HL-60/S4 (cell line): Measurements from ENCODE around the gene TECPR2.

Experiments
- in situ Hi-C: fragments of 300-500 bp; cut with MboI; formaldehyde crosslinking; loops from 2 replicates; pipeline ENCODE4 v1.14.3; 2022; ENCODE audit warnings: low sequenced_read_pairs

TECPR2 gene

GRCh38 chr14:102507081-102507856 is 144.5 kb downstream of the TECPR2 start:
- in situ Hi-C loops: no loop called here

DNA sequence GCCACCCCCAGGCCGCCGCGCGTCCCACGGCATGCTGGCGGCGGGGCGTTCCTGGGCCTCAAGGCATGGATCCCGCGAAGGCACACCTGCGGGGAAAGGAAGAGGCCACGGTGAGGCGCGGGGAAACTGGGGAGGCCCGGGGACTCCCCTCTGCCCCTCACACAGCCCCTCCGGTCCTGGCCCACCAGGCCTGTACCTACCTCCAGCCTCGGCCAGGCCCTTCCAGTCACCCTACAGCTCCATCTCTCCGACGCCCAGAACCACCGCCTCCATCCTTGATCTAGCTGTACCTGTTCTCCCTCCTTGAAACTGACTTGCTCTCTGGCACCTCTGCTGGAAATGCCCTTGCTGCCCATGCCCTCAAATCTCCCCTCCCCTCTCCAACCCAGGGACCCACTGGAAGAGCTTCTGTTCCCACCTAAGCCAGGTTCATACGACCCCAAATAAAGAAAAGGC is 145.1 kb downstream of the TECPR2 start:
- in situ Hi-C loops: no loop called here

DNA sequence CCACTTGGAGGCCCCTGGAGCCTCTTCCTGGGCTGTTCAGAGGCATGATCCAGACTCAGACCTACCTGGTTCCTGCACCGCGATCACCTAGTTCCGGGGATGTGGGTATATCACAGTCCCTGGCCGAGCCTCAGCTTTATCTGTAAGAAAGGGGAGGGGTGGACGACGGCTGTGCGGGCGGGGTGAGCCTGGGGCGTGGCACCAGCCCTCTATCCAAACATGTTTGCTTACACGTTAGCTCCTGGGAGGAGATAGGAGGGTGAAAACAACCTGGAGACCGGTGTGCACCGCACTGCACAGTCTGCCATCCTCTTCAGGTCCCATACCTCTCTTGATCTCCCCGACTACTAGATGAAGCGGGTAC is 145.7 kb downstream of the TECPR2 start:
- in situ Hi-C loops: no loop called here

DNA sequence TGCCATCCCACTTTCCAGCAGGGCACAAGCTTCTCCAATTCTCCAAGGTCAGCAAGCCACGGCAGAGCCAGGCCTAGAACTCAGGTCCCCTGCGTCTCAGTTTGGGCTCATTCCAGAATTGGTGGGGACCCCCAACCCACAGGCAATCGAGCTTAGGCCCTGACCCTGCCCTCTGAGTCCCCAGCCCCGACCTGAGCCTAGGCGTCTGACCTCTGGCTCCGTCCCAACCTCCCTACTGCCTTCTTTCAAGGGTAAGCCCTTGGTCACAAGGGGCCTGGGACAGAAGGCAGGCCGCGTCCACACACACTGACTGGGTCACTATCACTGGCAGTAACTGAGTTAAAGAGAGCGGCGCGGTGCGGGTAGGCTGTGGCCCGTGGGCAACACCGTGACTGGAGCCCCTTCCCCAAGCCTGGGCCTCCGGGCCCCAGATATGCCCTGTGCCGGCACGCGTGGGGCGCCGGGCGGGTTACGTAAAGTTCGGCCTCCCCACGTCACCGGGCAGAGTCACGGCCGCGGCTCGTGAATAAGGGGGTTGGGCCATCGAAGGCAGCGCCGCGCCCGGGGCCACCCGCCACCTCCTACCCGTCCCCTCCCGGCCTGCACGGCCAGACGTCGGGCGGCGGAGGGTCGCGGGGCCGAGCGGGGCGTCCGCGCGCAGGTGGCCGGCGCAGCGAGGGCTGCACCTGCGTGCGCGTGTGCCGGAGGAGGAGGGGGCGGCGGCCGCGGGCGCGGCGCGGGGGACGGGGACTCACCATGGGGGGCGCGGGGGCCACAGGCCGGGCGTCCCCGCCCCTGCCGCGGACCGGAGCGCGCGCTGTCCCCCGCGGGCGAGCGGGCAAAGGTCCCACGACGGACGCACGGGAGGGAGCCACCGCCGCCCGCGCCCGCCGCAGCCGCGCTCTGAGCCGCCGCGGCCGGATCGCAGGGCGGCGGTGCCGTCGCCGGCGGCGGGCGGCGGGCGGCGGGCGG is 146.3 kb downstream of the TECPR2 start:
- in situ Hi-C loops: no loop called here

DNA sequence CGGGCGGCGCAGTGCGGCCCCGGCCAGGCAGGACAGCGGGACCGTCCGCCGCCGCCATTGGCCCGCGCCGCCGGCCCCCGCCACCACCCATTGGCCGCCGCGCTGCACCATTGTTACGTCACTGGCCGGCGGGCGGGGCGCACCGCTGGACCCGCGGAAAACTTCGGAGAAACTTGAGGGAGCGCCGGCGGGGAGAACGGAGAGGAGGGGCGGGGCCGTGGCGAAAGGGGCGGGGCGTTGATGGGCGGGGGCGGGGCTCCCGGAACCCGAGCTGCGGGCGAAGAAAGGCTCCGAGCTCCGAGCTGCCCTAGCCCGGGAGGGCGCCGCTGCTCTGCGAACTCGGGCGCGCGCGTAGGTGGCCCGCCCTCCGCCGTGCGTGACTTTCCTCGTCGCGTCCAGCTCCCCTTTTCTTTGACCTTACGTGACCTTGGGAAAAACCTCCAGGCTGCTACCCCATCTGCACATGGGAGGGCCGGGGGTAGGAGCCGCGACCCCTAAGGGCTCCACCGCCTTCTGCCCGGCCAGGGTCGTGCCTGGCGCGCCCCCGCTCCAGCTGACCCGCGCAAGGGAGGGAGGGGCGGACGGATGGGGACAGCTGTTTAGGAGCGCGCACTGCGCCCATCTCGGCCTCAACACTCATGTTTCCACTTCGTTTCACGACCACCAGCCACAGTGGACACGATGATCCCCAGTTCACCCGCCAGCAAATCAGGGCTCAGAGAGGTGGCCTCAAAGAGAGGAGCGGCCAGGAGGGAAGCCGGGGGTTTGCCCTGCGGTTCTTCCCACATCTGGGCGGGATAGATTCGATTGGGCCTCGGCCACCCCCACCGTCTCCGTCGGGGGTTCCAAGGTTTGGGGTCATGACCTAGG is 147.2 kb downstream of the TECPR2 start, which contains the start of gene ANKRD9:
ANKRD9 (minus strand) TSS at position 31 of the 870 bp plus-strand sequence. CDS start 1,887 bp downstream, outside the sequence.
- in situ Hi-C loops: loop anchor here (10.0 kb wide), 2 partner anchors 65 to 195 kb away; partner anchors contain the start of gene ZNF839

DNA sequence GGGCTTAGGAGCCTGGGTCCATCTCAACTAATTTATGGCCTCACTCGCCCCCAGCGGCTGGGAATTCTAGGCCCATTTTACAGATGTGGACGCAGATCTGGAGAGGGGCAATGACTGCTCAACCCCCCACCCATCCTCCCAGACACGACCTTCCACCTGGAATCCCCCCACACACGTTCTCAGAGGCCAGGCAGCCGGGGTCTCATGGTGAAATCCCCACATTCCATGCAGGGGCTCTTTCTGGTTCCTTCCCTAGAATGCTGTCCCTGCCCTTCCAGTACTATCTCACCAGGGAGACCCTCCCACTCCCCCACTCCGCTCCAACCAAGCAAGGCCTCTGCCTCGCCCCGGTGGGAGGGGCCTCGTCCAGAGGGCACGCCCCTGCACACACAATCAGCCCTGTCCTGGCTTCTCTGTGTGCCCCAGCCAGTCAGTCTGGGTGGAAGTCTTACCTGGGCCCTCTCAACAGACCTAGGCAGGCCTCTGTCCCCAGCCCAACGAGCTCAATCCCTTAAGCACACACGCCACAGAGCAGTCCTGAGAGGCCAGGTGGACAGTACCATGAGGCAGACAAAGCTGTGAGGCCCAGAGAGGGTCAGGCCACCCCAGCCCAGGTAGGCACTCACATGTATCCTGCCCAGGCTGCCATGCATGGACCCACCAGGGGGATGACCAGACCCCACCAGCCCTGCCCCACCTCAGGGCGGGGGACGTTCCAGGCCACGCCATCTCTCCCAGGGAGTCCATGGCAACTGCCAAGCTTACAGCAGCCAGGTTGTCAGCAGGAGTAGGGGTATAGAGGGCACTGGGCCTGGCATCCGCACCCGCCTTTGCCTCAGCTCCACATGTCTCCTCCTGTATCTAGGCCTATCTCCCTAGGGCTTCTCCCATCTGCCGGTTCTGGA is 148.1 kb downstream of the TECPR2 start:
- in situ Hi-C loops: loop anchor here (10.0 kb wide), 2 partner anchors 66 to 196 kb away; partner anchors contain the start of gene ZNF839

GRCh38 chr14:102511538-102511937 is 148.8 kb downstream of the TECPR2 start:
- in situ Hi-C loops: loop anchor here (10.0 kb wide), 2 partner anchors 67 to 197 kb away; partner anchors contain the start of gene ZNF839

DNA sequence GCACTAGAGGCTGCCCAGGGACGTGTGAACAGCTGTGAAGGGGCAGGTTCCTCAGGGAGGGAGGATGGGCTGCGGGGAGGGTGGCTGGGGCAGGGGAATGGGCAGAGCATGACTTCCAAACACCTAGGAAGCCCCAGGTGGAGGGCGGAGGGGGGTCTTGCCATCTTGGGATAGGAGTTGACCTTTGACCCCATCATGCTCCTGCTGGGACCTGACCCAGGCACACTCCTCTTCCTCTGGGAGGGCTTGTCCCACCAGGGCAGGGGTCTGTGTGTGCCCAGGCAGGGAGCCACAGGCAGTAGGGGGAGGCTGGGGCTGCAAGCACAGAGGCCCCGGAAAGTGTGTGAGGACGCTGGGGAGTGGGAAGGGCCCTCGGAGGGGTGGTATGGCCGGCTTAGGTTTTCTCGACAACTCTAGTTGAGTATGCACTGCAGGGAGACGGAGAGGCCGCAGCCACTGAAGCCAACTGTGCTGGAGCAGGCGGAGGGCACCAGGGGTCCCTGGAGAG is 150.1 kb downstream of the TECPR2 start:
- in situ Hi-C loops: loop anchor here (10.0 kb wide), 2 partner anchors 68 to 198 kb away; partner anchors contain the start of gene ZNF839

- in situ Hi-C loops: loop anchor here (10.0 kb wide), 2 partner anchors 69 to 199 kb away; partner anchors contain the start of gene ZNF839
Observed at GRCh38 chr14:102513899-102514772, 151.4 kb downstream of the TECPR2 start.

- in situ Hi-C loops: loop anchor here (10.0 kb wide), 2 partner anchors 70 to 200 kb away; partner anchors contain the start of gene ZNF839
Observed at GRCh38 chr14:102514987-102515733, 152.4 kb downstream of the TECPR2 start.

DNA sequence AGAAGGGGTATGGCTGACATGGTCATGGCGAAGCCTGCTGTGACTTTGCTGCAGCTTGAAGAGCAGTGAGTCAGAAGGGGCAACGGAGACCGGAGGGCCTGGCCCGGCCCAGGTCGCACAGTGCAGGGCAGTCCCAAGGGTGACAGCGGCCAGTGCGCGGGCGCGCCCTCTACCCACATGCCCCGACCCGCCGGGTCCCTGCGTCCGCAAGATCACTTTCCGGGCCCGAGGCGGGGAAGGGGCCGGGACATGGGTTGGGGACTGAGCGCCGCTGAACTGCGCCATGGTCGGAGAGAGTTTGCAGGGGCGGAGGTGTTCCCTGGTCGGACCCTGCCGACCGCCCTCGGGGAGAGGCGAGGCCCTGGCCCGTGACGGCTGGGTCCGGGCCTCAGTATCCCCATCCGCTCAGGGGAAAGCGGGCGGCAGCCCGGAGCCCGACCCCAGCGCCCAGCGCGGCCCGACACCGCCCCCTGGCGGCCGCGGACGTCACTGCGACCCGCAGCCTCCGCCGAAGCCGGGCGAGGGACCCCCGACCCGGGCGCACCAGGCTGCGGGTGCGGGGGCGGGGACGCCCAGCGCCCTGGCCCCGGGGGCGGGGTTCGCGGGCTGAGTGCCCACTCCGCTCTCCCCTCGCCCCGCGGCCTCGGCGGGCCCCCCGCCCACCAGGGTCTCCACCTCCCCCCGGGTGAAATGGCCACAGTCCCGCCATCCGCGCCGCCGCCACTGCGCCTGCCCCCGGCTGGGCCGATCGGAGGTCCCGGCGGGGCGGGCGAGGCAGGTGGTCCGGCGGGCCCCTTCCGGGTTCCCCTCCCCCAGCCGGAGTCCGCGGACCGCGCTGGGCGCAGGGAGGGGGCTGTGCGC is 154.0 kb downstream of the TECPR2 start:
- in situ Hi-C loops: loop anchor here (10.0 kb wide), 2 partner anchors 72 to 202 kb away; partner anchors contain the start of gene ZNF839

- in situ Hi-C loops: loop anchor here (10.0 kb wide), 2 partner anchors 73 to 203 kb away; partner anchors contain the start of gene ZNF839
Observed at GRCh38 chr14:102517392-102518062, 154.8 kb downstream of the TECPR2 start.

DNA sequence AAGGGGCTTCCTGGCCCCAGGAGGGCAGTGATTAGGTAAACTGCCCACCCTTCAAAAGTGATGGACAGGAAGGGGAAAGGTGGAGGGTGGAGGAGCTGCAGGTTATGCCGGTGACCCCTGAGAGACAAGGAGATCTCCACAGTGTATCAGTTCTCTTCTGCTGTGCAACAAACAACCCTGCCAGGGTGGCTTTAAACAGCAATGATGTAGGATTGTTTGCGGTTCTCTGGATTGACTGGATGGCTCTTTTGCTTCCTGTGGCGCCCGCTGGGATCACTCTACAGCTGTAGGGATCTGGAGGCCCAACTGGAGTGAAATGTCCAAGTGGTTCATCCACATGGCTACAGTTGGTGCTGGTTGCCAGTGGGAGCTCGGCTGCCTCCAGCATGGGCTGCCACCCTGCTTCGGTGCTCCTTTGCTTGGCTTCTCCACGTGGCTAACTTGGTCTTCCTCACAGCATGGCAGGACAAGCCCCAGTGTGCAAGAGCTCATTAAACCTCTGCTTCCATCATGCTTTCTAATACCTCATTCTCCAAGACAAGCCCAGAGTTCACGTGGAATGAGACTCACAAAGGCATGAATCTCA is 155.4 kb downstream of the TECPR2 start:
- in situ Hi-C loops: loop anchor here (10.0 kb wide), 2 partner anchors 73 to 203 kb away; partner anchors contain the start of gene ZNF839

DNA sequence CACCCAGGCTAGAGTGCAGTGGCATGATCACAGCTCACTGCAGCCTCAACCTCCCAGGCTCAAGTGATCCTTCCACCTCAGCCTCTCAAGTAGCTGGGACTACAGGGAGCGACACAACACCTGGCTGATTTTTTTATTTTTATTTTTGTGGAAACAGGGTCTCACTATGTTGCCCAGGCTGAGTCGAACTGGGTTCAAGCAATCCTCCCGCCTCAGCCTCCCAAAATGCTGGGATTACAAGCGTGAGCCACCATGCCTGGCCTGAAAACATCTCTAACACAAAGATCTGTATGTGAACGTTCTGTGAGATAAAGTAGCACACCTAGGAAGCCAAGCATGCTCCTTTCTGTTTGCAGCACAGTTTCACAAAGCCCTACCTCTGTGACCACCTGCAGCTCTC is 157.0 kb downstream of the TECPR2 start:
- in situ Hi-C loops: loop anchor here (10.0 kb wide), 2 partner anchors 75 to 205 kb away; partner anchors contain the start of gene ZNF839

DNA sequence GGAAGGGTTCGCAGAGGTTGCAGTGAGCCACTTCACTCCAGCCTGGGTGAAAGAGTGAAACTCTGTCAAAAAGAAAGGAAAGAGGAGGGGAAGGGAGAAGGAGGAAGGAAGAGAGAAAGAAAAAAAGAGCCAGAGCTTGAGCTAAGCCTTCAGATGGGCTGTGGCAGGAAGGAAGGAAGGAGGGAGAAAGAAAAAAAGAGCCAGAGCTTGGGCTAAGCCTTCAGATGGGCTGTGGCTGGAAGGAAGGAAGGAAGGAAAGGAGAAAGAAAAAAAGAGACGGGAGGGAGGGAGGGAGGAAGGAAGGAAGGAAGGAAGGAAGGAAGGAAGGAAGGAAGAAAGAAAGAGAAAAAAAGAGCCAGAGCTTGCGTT is 160.4 kb downstream of the TECPR2 start:
- in situ Hi-C loops: no loop called here
